Esophagus squamous epithelium (tissue), 5 donors: Measurements from ENCODE around the gene PHF21B. TPM values are rescaled to one million over a fixed set of nuclear protein-coding genes. Genes with fewer than 3 reads are reported as not detected.

Source experiments
- DNase-seq: peaks from one replicate; lab custom pipeline; 2025; lab: John Stamatoyannopoulos, UW
- H3K27ac ChIP-seq, 4 donors: fragments of 200-600 bp; sonication (generic); one replicate each; pipeline ENCODE4 v1.5.1; 2016 to 2019; ENCODE audit warnings: mild to moderate bottlenecking in 1 of 4
- H3K27me3 ChIP-seq, 4 donors: fragments of 200-600 bp; sonication (generic); 1 replicate in 3 of 4; 2 replicates in 1 of 4; pipeline versions ENCODE4 v1.5.1 to v1.6.0; 2017 to 2021; ENCODE audit warnings: antibody characterized with exemption in 1 of 4
- H3K36me3 ChIP-seq, 3 donors: fragments of 200-600 bp; sonication (generic); one replicate each; pipeline ENCODE4 v1.5.1; 2016 to 2019
- H3K4me1 ChIP-seq, 3 donors: fragments of 200-600 bp; sonication (generic); one replicate each; pipeline ENCODE4 v1.5.1; 2017 to 2019
- H3K4me3 ChIP-seq, 4 donors: fragments of 200-600 bp; sonication (generic); 1 replicate in 3 of 4; 2 replicates in 1 of 4; pipeline ENCODE4 v1.5.1; 2016 to 2019; ENCODE audit warnings: mild to moderate bottlenecking in 2 of 4, moderate library complexity in 1 of 4
- H3K9me3 ChIP-seq, 3 donors: fragments of 200-600 bp; sonication (generic); one replicate each; pipeline ENCODE4 v1.5.1; 2016 to 2019
- POLR2A ChIP-seq, 4 donors: fragments of 450-650 bp; IDR thresholded peaks; one replicate each; pipeline ENCODE4 v1.6.1; 2017; ENCODE audit warnings: antibody characterized with exemption in 4 of 4, mild to moderate bottlenecking in 4 of 4, moderate library complexity in 3 of 4
- WGBS, 2 donors: methylation state at CpG; one replicate each; pipeline ENCODE4 v1.1.5; 2018; 5-methylcytosine and 5-hydroxymethylcytosine counted together
- intact Hi-C: fragments of 100-400 bp; cut with DNase I; formaldehyde crosslinking; loops from one replicate; pipeline ENCODE4 v1.15.0; 2022
- total RNA-seq, 4 donors: library from RNA; depleted of rRNA; stranded (reverse); fragments of >200 nt; gene quantifications; one replicate each; pipeline ENCODE4 v1.1.0, GENCODE V29; 2016
- TF ChIP-seq, protein P1 (sequence below), 6 experiments: fragments of 450-650 bp in 4 of 6; fragments of 200-600 bp in 2 of 6; sonication (generic) in 2 of 6; IDR thresholded peaks; one replicate each; pipeline ENCODE4 v1.5.1; 2016 to 2019; ENCODE audit warnings: antibody characterized with exemption in 6 of 6, mild to moderate bottlenecking in 4 of 6, moderate library complexity in 4 of 6
- donor health status: DM: yes; HTN: yes; CAD: no.

The PHF21B gene
- total RNA-seq, 4 donors from 2014 or later, result 0.04 to 0.19 TPM; not detected in 2

DNA sequence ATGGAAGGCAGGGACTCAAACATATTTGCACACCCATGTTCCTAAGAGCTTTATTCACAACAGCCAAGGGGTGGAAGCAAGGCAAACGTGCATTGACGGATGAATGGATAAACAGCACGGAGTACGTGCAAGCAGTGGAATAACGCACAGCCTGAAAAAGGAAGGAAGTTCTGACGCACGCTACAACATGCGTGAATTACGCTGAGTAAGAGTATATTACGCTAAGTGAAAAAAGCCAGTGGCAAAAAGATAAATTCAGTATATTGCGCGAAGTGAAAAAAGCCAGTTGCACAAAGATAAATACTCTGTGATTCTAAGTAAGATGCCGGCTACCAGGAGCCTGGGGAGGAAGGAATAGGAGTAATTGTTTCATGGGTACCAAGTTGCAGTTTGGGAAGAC is 19.5 kb downstream of the PHF21B start:
- WGBS, 2 donors, result 74 to 78% methylated on average over 13 of the region's 13 CpGs
- intact Hi-C loops, result no loop called here
- TF ChIP-seq, protein P1, sequence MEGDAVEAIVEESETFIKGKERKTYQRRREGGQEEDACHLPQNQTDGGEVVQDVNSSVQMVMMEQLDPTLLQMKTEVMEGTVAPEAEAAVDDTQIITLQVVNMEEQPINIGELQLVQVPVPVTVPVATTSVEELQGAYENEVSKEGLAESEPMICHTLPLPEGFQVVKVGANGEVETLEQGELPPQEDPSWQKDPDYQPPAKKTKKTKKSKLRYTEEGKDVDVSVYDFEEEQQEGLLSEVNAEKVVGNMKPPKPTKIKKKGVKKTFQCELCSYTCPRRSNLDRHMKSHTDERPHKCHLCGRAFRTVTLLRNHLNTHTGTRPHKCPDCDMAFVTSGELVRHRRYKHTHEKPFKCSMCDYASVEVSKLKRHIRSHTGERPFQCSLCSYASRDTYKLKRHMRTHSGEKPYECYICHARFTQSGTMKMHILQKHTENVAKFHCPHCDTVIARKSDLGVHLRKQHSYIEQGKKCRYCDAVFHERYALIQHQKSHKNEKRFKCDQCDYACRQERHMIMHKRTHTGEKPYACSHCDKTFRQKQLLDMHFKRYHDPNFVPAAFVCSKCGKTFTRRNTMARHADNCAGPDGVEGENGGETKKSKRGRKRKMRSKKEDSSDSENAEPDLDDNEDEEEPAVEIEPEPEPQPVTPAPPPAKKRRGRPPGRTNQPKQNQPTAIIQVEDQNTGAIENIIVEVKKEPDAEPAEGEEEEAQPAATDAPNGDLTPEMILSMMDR (IDR thresholded peaks at IDR 0.05), result no peak
- TF ChIP-seq POLR2A (IDR thresholded peaks at IDR 0.05), result no peak

DNA sequence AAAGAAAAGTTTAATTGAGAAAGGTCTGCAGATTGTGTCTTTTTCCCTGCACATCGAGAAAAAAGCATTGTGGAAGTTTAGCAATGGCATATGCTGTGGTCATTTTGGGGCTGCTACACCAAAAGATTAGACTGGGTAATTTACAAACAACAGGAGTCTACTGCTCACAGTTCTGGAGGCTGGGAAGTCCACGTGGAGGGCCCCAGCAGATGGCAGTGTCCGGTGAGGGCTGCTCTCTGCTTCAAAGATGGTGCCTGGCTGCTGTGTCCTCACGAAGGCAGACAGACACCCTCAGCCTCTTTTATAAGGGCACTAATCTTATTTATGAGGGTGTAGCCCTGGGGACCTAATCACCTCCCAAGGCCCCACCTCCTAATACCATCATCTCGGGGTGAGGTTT is 21.1 kb downstream of the PHF21B start:
- intact Hi-C loops, result loop anchor here (10.0 kb wide), 1 partner anchor 106 kb away; no protein-coding TSS in a partner anchor
- 60 to 77% methylated on average over 5 of the region's 5 CpGs for WGBS, 2 donors

More for the DNA sequence above, 19.5 kb downstream of the PHF21B start:
- no peak for DNase-seq
- Histone ChIP-seq H3K27ac (no peak overlapping the region), H3K27me3 (peaks cover 0 to 14% (median 0%) of the 10 kb centered on the region in 4 donors), H3K4me3 (no peak overlapping the region), H3K36me3 (no peaks in the 10 kb centered on the region), H3K4me1 (no peaks in the 10 kb centered on the region), H3K9me3 (no peaks in the 10 kb centered on the region)

DNA sequence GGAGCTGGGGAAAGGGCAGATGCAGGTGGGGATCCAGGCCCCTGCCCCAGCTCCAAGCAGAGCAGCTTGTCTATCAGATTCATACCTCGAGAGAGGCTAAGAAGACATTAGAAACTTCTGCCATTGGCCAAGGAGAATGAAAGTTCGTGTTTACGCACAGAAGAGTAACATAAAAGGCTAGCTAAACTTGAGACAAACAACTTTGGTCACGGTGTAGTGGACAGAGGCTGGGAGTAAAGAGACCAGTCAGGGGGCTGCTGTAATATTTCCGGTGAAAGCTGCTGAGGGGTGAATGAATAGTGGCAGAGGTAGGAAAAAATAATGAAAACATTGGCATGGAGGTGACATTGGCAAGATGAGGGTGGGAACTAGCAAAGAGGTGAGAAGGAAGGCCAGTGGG is 22.9 kb downstream of the PHF21B start:
- peaks cover 0 to 9% (median 0%) of the 10 kb centered on the region in 4 donors for H3K27me3 ChIP-seq
- no peak for TF ChIP-seq POLR2A (IDR thresholded peaks at IDR 0.05)
- H3K9me3 ChIP-seq, result no peaks in the 10 kb centered on the region
- H3K4me1 ChIP-seq, result no peaks in the 10 kb centered on the region
- H3K27ac ChIP-seq, result no peak overlapping the region
- intact Hi-C loops, result loop anchor here (10.0 kb wide), 1 partner anchor 108 kb away; no protein-coding TSS in a partner anchor
- H3K36me3 ChIP-seq, result no peaks in the 10 kb centered on the region
- 68 to 85% methylated on average over 5 of the region's 5 CpGs for WGBS, 2 donors
- no peak overlapping the region for H3K4me3 ChIP-seq
- no peak for DNase-seq

More for the DNA sequence above, 21.1 kb downstream of the PHF21B start:
- Histone ChIP-seq H3K4me3 (no peak overlapping the region), H3K27me3 (peaks cover 0 to 5% (median 0%) of the 10 kb centered on the region in 4 donors), H3K9me3 (no peaks in the 10 kb centered on the region), H3K27ac (no peak overlapping the region), H3K36me3 (no peaks in the 10 kb centered on the region), H3K4me1 (no peaks in the 10 kb centered on the region)
- TF ChIP-seq, protein P1 (IDR thresholded peaks at IDR 0.05), result no peak
- TF ChIP-seq POLR2A (IDR thresholded peaks at IDR 0.05), result no peak
- no peak for DNase-seq

DNA sequence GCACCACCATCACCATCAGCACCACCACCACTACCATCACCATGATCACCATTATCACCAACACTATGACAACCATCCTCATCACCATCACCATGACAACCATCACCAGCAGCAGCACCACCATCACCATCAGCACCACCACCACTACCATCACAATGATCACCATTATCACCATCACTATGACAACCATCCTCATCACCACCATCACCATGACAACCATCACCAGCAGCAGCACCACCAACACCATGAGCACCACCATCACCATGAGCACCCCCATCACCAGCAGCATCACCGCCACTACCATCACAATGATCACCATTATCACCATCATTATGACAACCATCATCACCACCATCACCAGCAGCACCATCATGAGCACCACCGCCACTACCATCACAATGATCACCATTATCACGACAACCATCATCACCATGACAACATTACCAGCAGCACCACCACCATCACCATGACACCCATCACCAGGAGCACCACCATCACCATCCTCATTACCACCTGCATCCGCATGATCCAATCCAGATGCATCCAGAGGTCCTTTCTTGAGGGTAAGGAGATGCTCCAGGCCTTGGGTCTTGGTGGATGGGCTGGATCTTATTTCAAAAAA is 23.8 kb downstream of the PHF21B start:
- intact Hi-C loops, result loop anchor here (10.0 kb wide), 1 partner anchor 109 kb away; no protein-coding TSS in a partner anchor
- no peak overlapping the region for H3K4me3 ChIP-seq
- no peaks in the 10 kb centered on the region for H3K36me3 ChIP-seq
- WGBS, 2 donors, result 71 to 91% methylated on average over 3 to 4 of the region's 4 CpGs
- H3K4me1 ChIP-seq, result no peaks in the 10 kb centered on the region
- no peak for DNase-seq
- TF ChIP-seq POLR2A (IDR thresholded peaks at IDR 0.05), result no peak
- TF ChIP-seq, protein P1 (IDR thresholded peaks at IDR 0.05), result no peak
- H3K27ac ChIP-seq, result no peak overlapping the region
- H3K27me3 ChIP-seq, result peaks cover 0 to 14% (median 0%) of the 10 kb centered on the region in 4 donors
- H3K9me3 ChIP-seq, result no peaks in the 10 kb centered on the region

DNA sequence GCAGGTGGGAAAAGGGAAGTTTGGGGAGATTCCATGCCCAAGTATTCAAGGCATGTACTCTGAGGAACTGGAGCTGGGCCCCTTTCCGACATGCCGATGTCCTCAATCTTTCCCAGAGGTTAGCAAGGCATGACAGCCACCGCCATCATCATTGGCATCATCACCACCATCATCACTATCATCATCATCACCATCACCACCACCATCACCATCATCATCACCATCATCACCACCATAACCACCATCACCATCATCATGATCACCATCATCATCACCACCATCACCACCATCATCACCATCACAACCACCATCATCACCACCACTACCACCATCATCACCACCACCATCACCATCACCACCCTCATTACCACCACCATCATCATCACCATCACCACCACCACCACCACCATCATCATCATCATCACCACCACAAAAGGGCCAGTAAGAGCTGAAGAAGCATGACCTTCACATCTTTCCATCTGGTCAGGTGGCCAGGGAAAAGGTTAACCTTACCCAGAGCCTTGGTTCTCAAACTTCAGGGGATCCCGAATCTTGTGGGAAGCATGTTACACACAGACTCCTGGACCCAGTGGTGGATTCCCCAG is 25.8 kb downstream of the PHF21B start:
- Histone ChIP-seq H3K36me3 (no peaks in the 10 kb centered on the region), H3K9me3 (no peaks in the 10 kb centered on the region), H3K27me3 (peaks cover 0 to 24% (median 0%) of the 10 kb centered on the region in 4 donors), H3K4me1 (no peaks in the 10 kb centered on the region), H3K27ac (no peak overlapping the region), H3K4me3 (no peak overlapping the region)
- no peak for DNase-seq
- no peak for TF ChIP-seq POLR2A (IDR thresholded peaks at IDR 0.05)
- TF ChIP-seq, protein P1 (IDR thresholded peaks at IDR 0.05), result no peak
- WGBS, 2 donors, result 91 to 96% methylated on average over 3 to 4 of the region's 4 CpGs
- intact Hi-C loops, result loop anchor here (10.0 kb wide), 1 partner anchor 111 kb away; no protein-coding TSS in a partner anchor
